DOHH2 (cell line): ENCODE results near the gene SLC28A1.

Source experiments
- CTCF ChIP-seq: fragments of 200-600 bp; sonication (generic); IDR thresholded peaks from one replicate; pipeline ENCODE4 v1.5.1; 2014; ENCODE audit warnings: antibody characterized with exemption, mild to moderate bottlenecking, low read depth, low read length; ENCODE audit not compliant: poor library complexity, severe bottlenecking
- EZH2phosphoT487 ChIP-seq: fragments of 200-600 bp; sonication (generic); IDR thresholded peaks from 2 replicates; pipeline ENCODE4 v1.6.1; 2017; ENCODE audit warnings: borderline replicate concordance, mild to moderate bottlenecking, antibody characterized with exemption, low read length, moderate library complexity, mixed read lengths

DNA sequence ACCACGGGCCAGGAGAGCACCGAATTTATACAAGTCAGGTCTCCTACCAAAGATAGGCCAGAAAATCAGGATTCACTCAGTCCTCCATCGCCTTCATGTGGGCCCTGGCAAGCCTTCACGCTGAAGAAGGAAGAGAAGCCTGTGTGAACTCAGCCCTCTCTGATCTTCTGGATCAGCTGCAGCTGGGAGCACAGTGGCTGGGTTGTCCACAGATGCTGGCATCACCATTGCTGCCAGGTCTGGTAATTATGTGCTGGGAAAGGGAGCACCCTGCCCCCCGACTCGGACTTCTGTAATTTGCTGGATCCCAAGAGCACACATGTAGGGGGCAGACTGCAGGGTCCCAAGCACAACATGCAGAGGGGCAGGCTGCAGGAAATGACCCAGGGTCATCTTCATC lies 84.8 kb downstream of the SLC28A1 start:
- TF ChIP-seq CTCF: no peak
- no peak for TF ChIP-seq EZH2phosphoT487
